Endodermal cell (in vitro differentiated cells): ENCODE measurements around the gene GALNT17. TPM values are rescaled to one million over a fixed set of nuclear protein-coding genes. Genes with fewer than 3 reads are reported as not detected.

ENCODE experiments used
- DNase-seq: peaks from one replicate; pipeline ENCODE4 v3.0.0-alpha.2; 2017
- H3K27ac ChIP-seq: 2 replicates; pipeline ENCODE4 v1.5.1; 2013; ENCODE audit warnings: mild to moderate bottlenecking, low read depth, low read length, moderate library complexity
- H3K27me3 ChIP-seq: 2 replicates; pipeline ENCODE4 v1.6.1; 2013; ENCODE audit warnings: mild to moderate bottlenecking, low read length, moderate library complexity; ENCODE audit not compliant: insufficient read depth, control insufficient read depth, poor library complexity, severe bottlenecking
- H3K36me3 ChIP-seq: 2 replicates; pipeline ENCODE4 v1.7.0; 2013; ENCODE audit warnings: mild to moderate bottlenecking, low read length, moderate library complexity; ENCODE audit not compliant: control insufficient read depth, insufficient read depth
- H3K4me1 ChIP-seq: one replicate; pipeline ENCODE4 v1.7.0; 2013; ENCODE audit warnings: low read length; ENCODE audit not compliant: control insufficient read depth, insufficient read depth
- H3K4me3 ChIP-seq: 2 replicates; pipeline ENCODE4 v1.5.1; 2013; ENCODE audit warnings: mild to moderate bottlenecking, low read length, moderate library complexity
- H3K9ac ChIP-seq: 2 replicates; pipeline ENCODE4 v1.6.1; 2013; ENCODE audit warnings: mild to moderate bottlenecking, low read length, moderate library complexity; ENCODE audit not compliant: poor library complexity, severe bottlenecking; ENCODE audit errors: extremely low read depth
- H3K9me3 ChIP-seq: 2 replicates; pipeline ENCODE4 v1.6.1; 2013; ENCODE audit warnings: mild to moderate bottlenecking, low read length, moderate library complexity; ENCODE audit not compliant: control insufficient read depth
- H3K27ac Mint-ChIP-seq: 2 replicates; pipeline ENCODE4 v1.8.0; 2020; ENCODE audit warnings: mixed read lengths
- H3K27me3 Mint-ChIP-seq: 2 replicates; pipeline ENCODE4 v1.8.0; 2021; ENCODE audit warnings: mild to moderate bottlenecking, mixed read lengths; ENCODE audit not compliant: insufficient read depth
- H3K36me3 Mint-ChIP-seq: 2 replicates; pipeline ENCODE4 v1.8.0; 2020; ENCODE audit warnings: low read depth, mixed read lengths
- H3K4me1 Mint-ChIP-seq: 2 replicates; pipeline ENCODE4 v1.8.0; 2020; ENCODE audit warnings: mixed read lengths
- H3K4me3 Mint-ChIP-seq: 2 replicates; pipeline ENCODE4 v1.8.0; 2020; ENCODE audit warnings: mild to moderate bottlenecking, moderate library complexity, mixed read lengths
- H3K9me3 Mint-ChIP-seq: 2 replicates; pipeline ENCODE4 v1.8.0; 2020; ENCODE audit warnings: mild to moderate bottlenecking, mixed read lengths
- WGBS, 2 experiments: methylation state at CpG; one replicate each; pipeline versions ENCODE4 v1.1.5 to v1.1.7; 2013; ENCODE audit warnings: missing lambda C conversion rate in 2 of 2, mixed read lengths in 1 of 2; ENCODE audit not compliant: insufficient coverage in 1 of 2, insufficient read length in 1 of 2; 5-methylcytosine and 5-hydroxymethylcytosine counted together
- total RNA-seq, 2 donors: library from RNA; stranded (reverse); fragmentation: NEBNext Ultra II Directional in 1 of 2; extraction: Animal tissue kit (Norgen Biotek cat#: 25700) in 1 of 2; gene quantifications; 2 replicates in 1 of 2; 3 replicates in 1 of 2; pipeline ENCODE4 v1.2.1, GENCODE V29; 2021
- TF ChIP-seq, protein P1 (sequence below): fragments of 200-600 bp; sonication (generic); conservative IDR thresholded peaks from 2 replicates; pipeline ENCODE4 v1.5.0; 2021; ENCODE audit warnings: antibody characterized with exemption, mild to moderate bottlenecking

Gene GALNT17
- total RNA-seq, 2 donors from 2014 or later, result 60.4 to 61.3 TPM

DNA sequence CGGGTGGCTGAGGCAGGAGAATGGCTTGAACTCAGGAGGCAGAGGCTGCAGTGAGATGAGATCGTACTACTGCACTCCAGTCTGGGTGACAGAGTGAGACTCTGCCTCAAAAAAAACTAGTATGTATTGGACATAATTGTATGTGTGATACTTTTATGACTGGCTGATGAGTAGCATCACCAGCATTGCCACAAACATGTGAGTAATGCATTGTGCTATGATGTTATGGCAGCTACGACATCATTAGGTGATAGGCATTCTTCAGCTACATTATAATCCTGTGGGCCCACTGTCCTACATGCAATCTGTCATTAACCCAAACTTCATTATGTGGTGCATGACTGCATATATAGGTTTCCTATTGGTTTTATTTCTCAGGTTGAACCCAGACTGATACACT, 352.4 kb downstream of the GALNT17 start:
- 91 to 100% methylated on average over 3 of the region's 3 CpGs for WGBS, 2 experiments
- TF ChIP-seq, protein P1, sequence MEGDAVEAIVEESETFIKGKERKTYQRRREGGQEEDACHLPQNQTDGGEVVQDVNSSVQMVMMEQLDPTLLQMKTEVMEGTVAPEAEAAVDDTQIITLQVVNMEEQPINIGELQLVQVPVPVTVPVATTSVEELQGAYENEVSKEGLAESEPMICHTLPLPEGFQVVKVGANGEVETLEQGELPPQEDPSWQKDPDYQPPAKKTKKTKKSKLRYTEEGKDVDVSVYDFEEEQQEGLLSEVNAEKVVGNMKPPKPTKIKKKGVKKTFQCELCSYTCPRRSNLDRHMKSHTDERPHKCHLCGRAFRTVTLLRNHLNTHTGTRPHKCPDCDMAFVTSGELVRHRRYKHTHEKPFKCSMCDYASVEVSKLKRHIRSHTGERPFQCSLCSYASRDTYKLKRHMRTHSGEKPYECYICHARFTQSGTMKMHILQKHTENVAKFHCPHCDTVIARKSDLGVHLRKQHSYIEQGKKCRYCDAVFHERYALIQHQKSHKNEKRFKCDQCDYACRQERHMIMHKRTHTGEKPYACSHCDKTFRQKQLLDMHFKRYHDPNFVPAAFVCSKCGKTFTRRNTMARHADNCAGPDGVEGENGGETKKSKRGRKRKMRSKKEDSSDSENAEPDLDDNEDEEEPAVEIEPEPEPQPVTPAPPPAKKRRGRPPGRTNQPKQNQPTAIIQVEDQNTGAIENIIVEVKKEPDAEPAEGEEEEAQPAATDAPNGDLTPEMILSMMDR, result no peak
- peaks cover 20% of the 10 kb centered on the region for H3K36me3 Mint-ChIP-seq
- no peak overlapping the region for H3K27ac ChIP-seq
- H3K9ac ChIP-seq, result no peak overlapping the region
- H3K27me3 Mint-ChIP-seq, result no peaks in the 10 kb centered on the region
- no peaks in the 10 kb centered on the region for H3K4me1 ChIP-seq
- H3K36me3 ChIP-seq, result peaks cover 37% of the 10 kb centered on the region
- no peaks in the 10 kb centered on the region for H3K27me3 ChIP-seq
- H3K4me3 ChIP-seq, result no peak overlapping the region
- H3K4me3 Mint-ChIP-seq, result no peak overlapping the region
- H3K27ac Mint-ChIP-seq, result no peak overlapping the region
- H3K9me3 ChIP-seq, result no peaks in the 10 kb centered on the region
- H3K4me1 Mint-ChIP-seq, result peaks cover 7% of the 10 kb centered on the region
- DNase-seq, result no peak
- H3K9me3 Mint-ChIP-seq, result no peaks in the 10 kb centered on the region

DNA sequence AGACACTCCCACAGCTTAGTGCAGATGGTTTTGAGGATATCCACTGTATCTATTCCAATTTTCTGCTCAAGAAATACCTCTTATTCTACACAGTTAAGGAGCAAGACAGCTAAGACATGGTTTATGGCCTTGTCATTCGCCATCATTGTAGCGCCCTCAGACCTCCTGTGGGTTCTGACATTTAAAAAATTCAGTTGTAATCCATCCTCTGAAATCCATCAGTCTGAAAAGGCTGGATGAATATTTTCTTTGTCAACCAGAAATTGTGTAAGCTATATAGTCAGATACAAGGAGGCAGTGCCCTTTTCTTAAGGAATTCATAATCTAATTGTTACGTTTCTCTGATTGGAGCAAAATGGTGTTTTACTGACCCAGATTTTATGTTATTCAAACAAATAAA, 353.6 kb downstream of the GALNT17 start:
- WGBS, 2 experiments, result 86 to 96% methylated on average over 1 to 3 of the region's 3 CpGs
- H3K9me3 ChIP-seq, result no peaks in the 10 kb centered on the region
- H3K9me3 Mint-ChIP-seq, result no peaks in the 10 kb centered on the region

DNA sequence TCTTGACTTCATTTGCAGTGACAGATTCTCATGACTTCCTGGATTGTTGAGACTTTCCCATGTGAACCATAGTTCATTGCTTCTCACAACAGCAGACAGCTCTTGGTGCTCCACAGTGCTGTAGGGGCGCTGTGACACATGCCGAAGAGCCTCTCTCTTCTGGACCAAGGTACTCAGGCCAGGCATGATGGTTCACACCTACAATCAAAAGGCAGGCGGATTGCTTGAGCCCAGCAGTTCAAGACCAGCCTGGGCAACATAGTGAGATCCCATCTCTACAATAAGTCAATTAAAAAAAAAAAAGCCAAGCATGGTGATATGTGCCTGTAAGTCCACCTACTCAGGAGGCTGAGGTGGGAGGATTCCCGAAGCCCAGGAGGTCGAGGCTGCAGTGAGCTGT, 354.5 kb downstream of the GALNT17 start:
- Mint-ChIP-seq H3K27me3 (no peaks in the 10 kb centered on the region), H3K36me3 (peaks cover 29% of the 10 kb centered on the region), H3K4me1 (peaks cover 7% of the 10 kb centered on the region), H3K4me3 (no peak overlapping the region), H3K27ac (no peak overlapping the region), H3K9me3 (no peaks in the 10 kb centered on the region)
- Histone ChIP-seq H3K27me3 (no peaks in the 10 kb centered on the region), H3K9ac (no peak overlapping the region), H3K27ac (no peak overlapping the region), H3K4me3 (no peak overlapping the region), H3K36me3 (peaks cover 44% of the 10 kb centered on the region), H3K9me3 (no peaks in the 10 kb centered on the region), H3K4me1 (no peaks in the 10 kb centered on the region)
- 94% methylated on average over 4 to 5 of the region's 5 CpGs for WGBS, 2 experiments
- DNase-seq, result no peak
- TF ChIP-seq, protein P1, result no peak

More for the DNA sequence above, 353.6 kb downstream of the GALNT17 start:
- Histone ChIP-seq H3K36me3 (peaks cover 38% of the 10 kb centered on the region), H3K4me1 (no peaks in the 10 kb centered on the region), H3K9ac (no peak overlapping the region), H3K4me3 (no peak overlapping the region), H3K27ac (no peak overlapping the region), H3K27me3 (no peaks in the 10 kb centered on the region)
- H3K27ac Mint-ChIP-seq, result no peak overlapping the region
- no peak overlapping the region for H3K4me3 Mint-ChIP-seq
- TF ChIP-seq, protein P1, result no peak
- no peak for DNase-seq
- H3K4me1 Mint-ChIP-seq, result peaks cover 7% of the 10 kb centered on the region
- peaks cover 25% of the 10 kb centered on the region for H3K36me3 Mint-ChIP-seq
- no peaks in the 10 kb centered on the region for H3K27me3 Mint-ChIP-seq
